ENCODE measurements around the gene PPP2R2D. TPM values are rescaled to one million over a fixed set of nuclear protein-coding genes. Genes with fewer than 3 reads are reported as not detected.
"Not testable (repeated sequence)": the region's sequence is repeated elsewhere in the genome, so short reads cannot be mapped to it uniquely, and the experiment has no call there.

PPP2R2D gene
- polyA plus RNA-seq, 3 donors = 43.2 to 47.6 (median 46.8) TPM

- DNase-seq (ENCODE audit: extremely low read depth in 1 of 11, low read depth in 9 of 11, low spot score in 4 of 11) = no peak
These were observed 78.5 kb downstream of the PPP2R2D start for GRCh38 chr10:131979336-131979735.

DNA sequence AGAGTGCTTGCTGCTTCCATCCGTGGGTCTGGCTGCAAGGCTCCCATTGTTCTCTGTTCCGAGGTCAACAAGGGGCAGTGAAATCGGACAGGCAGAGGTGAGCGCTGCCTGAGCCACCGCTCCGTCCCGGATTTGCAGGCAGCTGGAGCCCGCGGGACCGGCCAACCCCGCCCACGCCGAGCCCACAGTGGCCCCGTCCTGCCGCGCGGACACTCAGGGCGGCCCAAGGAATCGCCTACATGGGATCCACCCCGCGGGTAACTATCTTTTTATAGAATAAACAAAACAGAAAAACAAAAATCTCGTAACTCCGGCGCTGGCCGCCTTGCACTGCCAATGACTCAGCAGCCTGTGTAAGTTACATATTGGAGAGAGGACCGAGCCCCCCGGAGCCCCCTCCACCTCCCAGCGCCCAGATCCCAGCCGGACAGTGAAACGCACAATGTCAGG is 79.0 kb downstream of the PPP2R2D start:
- no peak for DNase-seq (ENCODE audit: extremely low read depth in 1 of 11, low read depth in 9 of 11, low spot score in 4 of 11)

DNA sequence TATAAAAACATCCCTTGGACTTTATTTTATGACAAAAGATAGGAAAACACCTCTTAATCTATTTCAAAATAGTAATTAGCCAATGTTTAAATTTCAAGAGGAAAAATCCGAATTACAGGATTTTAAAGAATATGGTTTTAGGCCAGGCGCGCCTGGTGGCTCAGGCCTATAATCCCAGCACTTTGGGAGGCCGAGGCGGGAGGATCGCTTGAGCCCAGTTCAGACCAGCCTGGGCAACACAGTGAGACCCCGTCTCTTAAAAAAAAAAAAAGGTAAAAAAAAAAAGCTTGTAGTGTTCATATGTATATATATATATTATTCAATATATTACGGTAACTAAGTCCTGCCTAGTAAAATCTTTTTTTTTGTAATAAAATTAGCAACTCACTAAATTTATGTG is 79.5 kb downstream of the PPP2R2D start:
- DNase-seq (ENCODE audit: extremely low read depth in 1 of 11, low read depth in 9 of 11, low spot score in 4 of 11) = no peak

DNA sequence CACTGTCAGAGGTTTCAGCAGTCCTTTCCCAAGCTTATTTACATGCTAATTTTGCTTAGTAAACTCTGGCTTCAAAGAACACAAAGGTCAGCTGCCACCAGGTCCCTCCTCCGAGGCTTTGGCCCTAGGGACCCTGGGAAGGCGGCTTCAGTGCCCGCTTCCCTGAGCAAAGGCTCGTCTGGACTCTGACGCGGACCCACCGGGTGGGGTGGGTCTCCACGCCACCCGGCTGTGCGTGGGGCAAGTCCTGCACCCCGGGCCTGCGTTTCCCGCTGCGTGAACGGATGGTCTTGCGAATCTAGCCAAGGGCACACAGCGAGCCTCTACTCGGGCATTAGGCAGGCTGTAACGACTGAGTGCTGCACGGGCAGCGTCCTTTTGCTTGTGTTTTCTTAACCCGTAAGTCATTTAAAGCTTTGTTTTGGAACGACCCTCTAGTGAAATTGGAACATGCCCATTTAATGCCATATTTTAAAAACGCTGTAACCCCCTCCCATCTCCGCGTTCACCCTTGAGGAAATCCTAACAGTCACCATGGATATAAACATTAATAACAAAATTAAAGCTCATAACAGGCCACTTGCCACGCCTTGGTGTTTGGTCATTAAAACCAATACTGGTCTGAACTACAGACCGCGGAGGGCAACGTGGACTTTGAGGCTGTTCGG is 80.1 kb downstream of the PPP2R2D start:
- DNase-seq (ENCODE audit: extremely low read depth in 1 of 11, low read depth in 9 of 11, low spot score in 4 of 11) = no peak

- DNase-seq (ENCODE audit: extremely low read depth in 1 of 11, low read depth in 9 of 11, low spot score in 4 of 11) = peak; percentile 74 to 95 (median 91)
These were observed 80.8 kb downstream of the PPP2R2D start, which contains the start of gene BNIP3 for GRCh38 chr10:131981429-131982184. Gene BNIP3 (minus strand): TSS chr10:131981923. CDS start chr10:131981806, 117 bp downstream.

- DNase-seq (ENCODE audit: extremely low read depth in 1 of 11, low read depth in 9 of 11, low spot score in 4 of 11) = no peak
These were observed 81.5 kb downstream of the PPP2R2D start for GRCh38 chr10:131982185-131982756.

GRCh38 chr10:131982796-131983195 is 82.0 kb downstream of the PPP2R2D start:
- no peak for DNase-seq (ENCODE audit: extremely low read depth in 1 of 11, low read depth in 9 of 11, low spot score in 4 of 11)

DNA sequence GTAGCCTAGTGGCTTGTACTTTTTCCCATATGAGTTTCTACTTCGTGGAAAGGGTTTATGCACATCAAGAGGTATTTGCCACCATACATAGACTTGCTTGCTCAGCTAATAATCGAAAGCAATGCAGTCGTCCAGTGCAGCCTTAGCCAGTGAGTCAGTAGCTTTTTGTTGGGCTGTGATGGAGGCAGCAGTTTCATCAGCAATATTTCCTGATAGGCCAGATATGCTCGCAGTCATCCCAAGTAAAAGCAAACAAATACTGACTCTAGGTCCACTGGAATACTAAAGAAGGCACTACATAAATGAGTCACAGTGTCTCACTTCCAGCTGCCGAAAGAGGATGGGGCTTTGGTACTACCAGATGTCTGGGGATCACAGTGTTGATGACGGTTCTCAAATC is 83.0 kb downstream of the PPP2R2D start:
- no peak for DNase-seq (ENCODE audit: extremely low read depth in 1 of 11, low read depth in 9 of 11, low spot score in 4 of 11)

- not testable (repeated sequence) for DNase-seq (ENCODE audit: extremely low read depth in 1 of 11, low read depth in 9 of 11, low spot score in 4 of 11)
These were observed 86.0 kb downstream of the PPP2R2D start for GRCh38 chr10:131986851-131987250.

- DNase-seq (ENCODE audit: extremely low read depth in 1 of 11, low read depth in 9 of 11, low spot score in 4 of 11) = not testable (repeated sequence)
These were observed 86.5 kb downstream of the PPP2R2D start for GRCh38 chr10:131987301-131987700.

GRCh38 chr10:131987786-131988185 is 87.0 kb downstream of the PPP2R2D start:
- DNase-seq (ENCODE audit: extremely low read depth in 1 of 11, low read depth in 9 of 11, low spot score in 4 of 11) = not testable (repeated sequence)

- DNase-seq (ENCODE audit: extremely low read depth in 1 of 11, low read depth in 9 of 11, low spot score in 4 of 11) = no peak
These were observed 90.9 kb downstream of the PPP2R2D start for GRCh38 chr10:131991726-131992125.

DNA sequence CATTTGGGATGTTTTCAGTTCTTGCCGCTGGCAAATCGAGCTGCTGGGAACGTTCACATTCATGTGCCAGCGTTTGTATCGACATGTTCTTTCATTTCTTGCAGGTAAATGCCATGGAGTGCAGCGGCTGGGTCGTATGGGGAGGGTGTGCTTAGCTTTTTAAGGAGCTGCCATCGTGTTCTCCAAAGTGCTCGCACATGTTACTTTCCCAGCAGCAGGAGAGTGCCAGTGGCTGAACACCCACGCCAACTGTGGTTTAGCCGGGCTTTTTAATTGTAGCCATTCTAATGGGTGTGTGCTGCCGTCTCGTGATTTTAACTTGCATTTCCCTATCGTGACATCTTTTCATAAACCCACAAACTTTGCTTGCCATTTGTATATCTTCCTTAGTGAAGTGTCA is 92.5 kb downstream of the PPP2R2D start:
- no peak for DNase-seq (ENCODE audit: extremely low read depth in 1 of 11, low read depth in 9 of 11, low spot score in 4 of 11)

DNA sequence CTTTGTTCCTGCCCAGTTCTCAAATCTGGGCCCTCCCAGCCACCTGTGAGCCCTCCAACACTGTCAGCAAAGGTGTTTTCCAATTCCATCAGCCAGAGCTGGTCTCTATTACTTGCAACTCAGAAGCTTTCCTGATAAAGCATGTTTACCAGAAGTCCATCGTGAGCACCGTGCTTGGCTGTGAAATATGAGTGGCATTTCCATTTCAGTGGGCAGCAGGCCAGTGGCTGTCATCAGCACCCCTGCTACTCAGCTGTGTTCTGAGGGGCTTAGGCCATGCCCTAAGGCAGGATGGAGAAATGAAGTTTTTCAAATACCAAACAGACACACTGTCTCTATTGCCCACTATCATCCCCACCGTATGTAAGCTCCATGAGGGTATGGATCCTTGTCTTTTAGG is 93.6 kb downstream of the PPP2R2D start:
- no peak for DNase-seq (ENCODE audit: extremely low read depth in 1 of 11, low read depth in 9 of 11, low spot score in 4 of 11)

DNA sequence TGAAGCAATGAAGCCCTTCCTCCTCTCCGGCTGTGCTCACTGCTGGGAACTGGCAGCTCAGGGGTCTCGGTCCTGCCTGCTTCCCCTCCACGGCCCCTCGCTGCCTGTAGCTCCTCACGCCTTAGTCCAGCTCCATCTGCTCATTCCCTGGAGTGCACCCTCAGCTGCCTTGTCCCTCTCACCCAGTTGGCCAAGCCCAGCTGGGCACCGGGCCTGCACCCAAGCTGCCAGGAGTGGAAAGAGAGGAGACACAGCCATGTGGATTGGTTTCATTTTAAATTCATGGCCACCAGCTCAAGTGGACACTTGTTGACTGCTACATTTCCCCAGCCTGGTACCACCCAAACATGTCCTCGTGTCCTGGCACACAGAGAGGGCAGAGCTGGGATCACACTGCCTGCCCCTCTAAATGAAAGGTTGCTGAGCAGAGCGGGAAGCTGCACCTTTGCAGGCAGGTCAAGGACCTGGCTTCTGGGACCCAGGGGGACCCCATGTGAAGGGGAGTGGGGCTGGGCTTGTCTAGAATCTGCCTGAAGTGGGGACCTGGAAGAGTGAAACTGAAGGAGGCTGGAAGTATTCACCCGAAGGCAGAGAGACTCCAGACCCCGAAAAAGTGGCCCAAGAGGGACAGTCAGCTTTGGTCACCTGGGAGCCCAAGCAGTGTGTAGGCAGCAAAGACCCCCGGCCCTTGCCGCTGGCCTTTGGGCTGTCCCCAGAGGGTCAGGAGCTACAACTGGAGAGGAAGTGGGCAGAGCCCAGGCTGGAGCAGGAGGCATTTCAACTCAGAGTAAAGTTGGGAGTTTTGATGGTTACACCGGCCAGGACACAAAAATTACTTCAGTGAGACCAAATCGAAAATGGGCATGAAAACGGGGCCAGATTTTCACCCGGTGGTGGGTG is 95.9 kb downstream of the PPP2R2D start:
- no peak for DNase-seq (ENCODE audit: extremely low read depth in 1 of 11, low read depth in 9 of 11, low spot score in 4 of 11)

GRCh38 chr10:131997366-131998049 is 96.7 kb downstream of the PPP2R2D start:
- no peak for DNase-seq (ENCODE audit: extremely low read depth in 1 of 11, low read depth in 9 of 11, low spot score in 4 of 11)

DNA sequence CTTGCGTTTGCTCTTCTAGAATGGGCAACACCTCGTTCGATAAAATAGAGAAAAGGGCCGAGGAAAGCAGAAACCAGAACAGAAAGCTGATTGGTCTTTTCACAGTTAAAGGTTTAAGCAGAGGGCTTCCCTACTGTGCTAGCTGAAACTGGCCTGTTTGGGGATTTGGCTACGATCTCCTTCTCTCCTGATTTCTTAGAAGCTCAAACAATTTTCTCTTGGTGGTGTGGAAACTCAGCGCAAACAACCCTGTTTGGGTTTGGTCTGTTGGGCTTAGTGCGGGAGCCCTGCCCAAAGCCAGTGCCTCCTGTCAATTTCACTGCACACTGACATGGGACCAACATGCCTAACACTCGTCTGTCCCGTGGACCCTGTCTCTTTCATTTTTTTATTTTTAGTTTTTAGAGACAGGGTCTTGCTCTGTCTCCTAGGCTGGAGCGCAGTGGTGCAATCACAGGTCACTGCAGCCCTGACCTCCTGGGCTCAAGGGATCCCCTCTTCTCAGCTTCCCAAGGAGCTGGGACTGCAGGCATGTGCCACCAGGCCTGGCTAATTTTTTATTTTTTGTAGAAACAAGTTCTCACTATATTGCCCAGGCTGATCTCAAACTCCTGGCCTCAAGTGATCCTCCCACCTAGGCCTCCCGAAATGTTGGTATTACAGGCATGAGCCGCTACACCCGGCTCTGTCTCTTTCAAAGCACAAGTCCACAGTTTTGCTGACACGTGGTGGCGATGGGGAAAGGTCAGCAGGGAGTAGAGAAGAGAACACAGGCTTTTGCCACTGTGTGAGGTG is 97.4 kb downstream of the PPP2R2D start:
- no peak for DNase-seq (ENCODE audit: extremely low read depth in 1 of 11, low read depth in 9 of 11, low spot score in 4 of 11)
